GM12878 (cell line): ENCODE results near the gene SYNGAP1. TPM values are rescaled to one million over a fixed set of nuclear protein-coding genes. Genes with fewer than 3 reads are reported as not detected.
A peak's percentile ranks its signal among the peaks of the same experiment; 100 is the strongest.

Experiments
- ATAC-seq: fragments of 200-7000 bp; cut with Tn5 transposase; 3 replicates; pipeline ENCODE4 v1.9.1; 2020; ENCODE audit warnings: mild to moderate bottlenecking, moderate library complexity
- BruUV-seq: library from RNA; stranded (reverse); fragments of 400-500 nt; replicated peaks from 2 replicates; lab custom pipeline; 2021; lab: Mats Ljungman, UMichigan
- CTCF ChIA-PET: fragments of 300-600 bp; sonication (Branson Sonifier 250); formaldehyde crosslinking; extraction: SDS; loops from one replicate; lab custom pipeline; 2021; ENCODE audit warnings: inconsistent platforms; lab: Yijun Ruan, JAX
- POLR2A ChIA-PET: fragments of 350-600 bp; formaldehyde crosslinking; extraction: SDS; loops from one replicate; lab custom pipeline; 2021; ENCODE audit warnings: inconsistent platforms; lab: Charles Lee
- RAD21 ChIA-PET: fragments of 300-600 bp; sonication (Branson Sonifier 250); formaldehyde crosslinking; loops from one replicate; lab custom pipeline; 2023; ENCODE audit warnings: antibody characterized with exemption; ENCODE audit not compliant: unreplicated experiment; lab: Charles Lee
- SMC1A ChIA-PET: fragments of 300-600 bp; sonication (Branson Sonifier 250); formaldehyde crosslinking; loops from one replicate; lab custom pipeline; 2023; ENCODE audit not compliant: unreplicated experiment, uncharacterized antibody; lab: Charles Lee
- DNase-seq: peaks from one replicate; pipeline ENCODE4 v3.0.0-alpha.2; 2011; ENCODE audit warnings: low read depth, low spot score
- FAIRE-seq: peaks from 3 replicates; lab custom pipeline; 2011; peaks lifted over from hg19 to GRCh38; lab: Jason Lieb, UNC
- H2AFZ ChIP-seq: 2 replicates; pipeline ENCODE4 v1.6.0; 2011; ENCODE audit warnings: low read depth, low read length, control low read depth; ENCODE audit not compliant: control insufficient read depth
- H3K27ac ChIP-seq: 2 replicates; pipeline ENCODE4 v1.5.1; 2011; ENCODE audit warnings: control low read depth; ENCODE audit not compliant: control insufficient read depth, insufficient read depth
- H3K27me3 ChIP-seq, 2 experiments: replicated peaks in 1 of 2; 2 replicates each; pipeline versions ENCODE4 v1.6.0 to v1.6.1; 2011; ENCODE audit warnings: low read length in 1 of 2; ENCODE audit not compliant: control insufficient read depth in 2 of 2, insufficient read depth in 2 of 2
- H3K36me3 ChIP-seq, 2 experiments: 2 replicates each; pipeline ENCODE4 v1.5.1; 2011; ENCODE audit warnings: low read length in 1 of 2; ENCODE audit not compliant: control insufficient read depth in 2 of 2, insufficient read depth in 2 of 2
- H3K4me1 ChIP-seq: 2 replicates; pipeline ENCODE4 v1.6.1; 2011; ENCODE audit warnings: mild to moderate bottlenecking, low read length, moderate library complexity, mixed read lengths; ENCODE audit not compliant: control insufficient read depth, insufficient read depth
- H3K4me2 ChIP-seq: 2 replicates; pipeline ENCODE4 v1.6.0; 2011; ENCODE audit warnings: control low read depth; ENCODE audit not compliant: control insufficient read depth, insufficient read depth
- H3K4me3 ChIP-seq: fragments of 200-600 bp; sonication (generic); 2 replicates; pipeline ENCODE4 v1.5.1; 2016
- H3K79me2 ChIP-seq: 2 replicates; pipeline ENCODE4 v1.6.0; 2011; ENCODE audit warnings: low read length; ENCODE audit not compliant: control insufficient read depth, insufficient read depth
- H3K9ac ChIP-seq: 2 replicates; pipeline ENCODE4 v1.8.0; 2011; ENCODE audit warnings: low read length, control low read depth, mixed read lengths; ENCODE audit not compliant: control insufficient read depth, insufficient read depth
- H3K9me3 ChIP-seq: replicated peaks from 3 replicates; pipeline ENCODE4 v1.5.1; 2011; ENCODE audit warnings: mild to moderate bottlenecking, low read length; ENCODE audit not compliant: control insufficient read depth, insufficient read depth
- H4K20me1 ChIP-seq: 2 replicates; pipeline ENCODE4 v1.6.0; 2011; ENCODE audit not compliant: control insufficient read depth, insufficient read depth
- WGBS: methylation state at CpG from one replicate; pipeline ENCODE4 v1.1.6; 2016; ENCODE audit warnings: low lambda C conversion rate; ENCODE audit not compliant: insufficient replicate concordance, insufficient coverage; ENCODE audit errors: missing lambda C conversion rate; 5-methylcytosine and 5-hydroxymethylcytosine counted together
- in situ Hi-C: fragments of 300-500 bp; cut with MboI; formaldehyde crosslinking; loops from 9 replicates; pipeline ENCODE4 v1.14.3; 2018; ENCODE audit warnings: mixed read lengths
- intact Hi-C: fragments of 100-400 bp; cut with micrococcal nuclease; formaldehyde crosslinking; loops from one replicate; pipeline ENCODE4 v1.14.2; 2022; ENCODE audit not compliant: unreplicated experiment
- polyA plus RNA-seq, 11 experiments: library from polyadenylated mRNA; depleted of rRNA in 4 of 11; unstranded in 6 of 11; stranded (reverse) in 5 of 11; fragments of >200 nt; fragmentation: Nextera tagmentation in 4 of 11; fragmentation: Illumina TruSeq in 1 of 11; extraction: Ambion mirVana in 4 of 11; extraction: Trizol in 1 of 11; gene quantifications; 1 replicate in 1 of 11; 2 replicates in 10 of 11; pipeline versions ENCODE4 v1.2.1 to v1.2.3, GENCODE V29; 2011 to 2016; ENCODE audit warnings: inconsistent platforms in 2 of 11, missing spikeins in 2 of 11, low read depth in 1 of 11
- total RNA-seq, 4 experiments: library from RNA; depleted of rRNA in 3 of 4; stranded (reverse); fragments of >200 nt in 3 of 4; fragmentation: Illumina TruSeq in 1 of 4; extraction: Trizol in 1 of 4; gene quantifications; 2 replicates each; pipeline versions ENCODE4 v1.2.1 to v1.2.3, GENCODE V29; 2013 to 2021
- TF ChIP-seq, protein P1 (sequence below): IDR thresholded peaks from 2 replicates; pipeline ENCODE4 v1.6.1; 2011; ENCODE audit warnings: borderline replicate concordance, low read depth, mild to moderate bottlenecking, moderate library complexity, low read length; ENCODE audit not compliant: insufficient read depth, poor library complexity, severe bottlenecking
- TF ChIP-seq, protein P2 (sequence below): fragments of 450-650 bp; IDR thresholded peaks from 2 replicates; pipeline ENCODE4 v1.6.1; 2016; ENCODE audit warnings: mild to moderate bottlenecking, moderate library complexity, borderline replicate concordance

The SYNGAP1 gene
- total and polyA plus RNA-seq, 10 of the 15 experiments (the other 5 are each of a cell fraction or from before 2014, with no cell fraction given), result 0.05 to 9.2 (median 1.2) TPM

DNA sequence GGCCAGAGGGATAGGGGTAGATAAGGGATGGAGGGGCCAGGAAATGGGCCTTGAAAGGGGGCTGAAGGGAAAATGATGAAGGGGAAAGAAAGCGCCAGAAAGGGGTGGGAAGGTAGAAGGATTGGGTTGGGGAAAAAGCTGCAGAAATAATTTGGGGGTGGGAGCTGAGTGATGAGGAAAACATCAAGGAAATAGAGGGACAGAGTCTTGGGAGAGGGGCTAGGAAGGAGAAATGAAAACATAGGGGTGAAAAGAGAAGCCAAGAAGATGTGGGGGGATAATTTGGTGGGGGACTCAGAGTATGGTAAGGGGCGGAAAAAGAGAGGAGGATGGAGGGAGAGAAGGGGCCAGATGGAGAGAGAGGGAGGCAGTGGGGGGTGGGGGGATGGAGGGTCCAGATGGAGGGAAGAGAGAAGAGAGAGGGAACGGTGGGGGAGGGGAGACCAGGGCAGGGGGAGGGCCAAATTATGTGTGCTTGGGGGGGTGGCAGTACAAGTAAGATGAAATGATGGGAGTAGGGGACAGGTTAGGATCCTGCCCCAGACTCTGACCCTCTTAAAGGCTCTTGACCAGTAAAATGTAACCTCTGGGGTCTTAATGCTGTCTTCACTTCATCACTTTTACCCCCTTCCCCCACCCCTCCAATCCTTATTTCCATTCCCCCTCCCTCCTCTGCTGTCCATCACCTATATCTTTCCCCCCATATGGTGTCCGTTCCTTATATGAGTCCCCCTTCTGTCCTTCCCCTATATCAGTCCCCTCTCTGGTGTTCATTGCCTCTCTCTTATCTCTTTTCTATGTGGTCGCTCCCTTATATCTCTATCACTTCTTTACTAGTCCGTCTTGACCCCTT lies 852 bp downstream of the SYNGAP1 start:
- no peak for ATAC-seq
- no peak overlapping the region for H3K9ac ChIP-seq
- peaks cover 18% of the 10 kb centered on the region for H3K79me2 ChIP-seq
- no TSS peak for BruUV-seq
- no peaks in the 10 kb centered on the region for H3K9me3 ChIP-seq
- H2AFZ ChIP-seq, result no peak overlapping the region
- no peak overlapping the region for H3K4me2 ChIP-seq
- ChIA-PET POLR2A (interaction anchor here (1.5 kb wide), 1 partner anchor 10 kb away, joined by 3 read pairs; no protein-coding TSS in a partner anchor), RAD21 (no interaction called here), SMC1A (no interaction called here), CTCF (no interaction called here)
- TF ChIP-seq, protein P1, sequence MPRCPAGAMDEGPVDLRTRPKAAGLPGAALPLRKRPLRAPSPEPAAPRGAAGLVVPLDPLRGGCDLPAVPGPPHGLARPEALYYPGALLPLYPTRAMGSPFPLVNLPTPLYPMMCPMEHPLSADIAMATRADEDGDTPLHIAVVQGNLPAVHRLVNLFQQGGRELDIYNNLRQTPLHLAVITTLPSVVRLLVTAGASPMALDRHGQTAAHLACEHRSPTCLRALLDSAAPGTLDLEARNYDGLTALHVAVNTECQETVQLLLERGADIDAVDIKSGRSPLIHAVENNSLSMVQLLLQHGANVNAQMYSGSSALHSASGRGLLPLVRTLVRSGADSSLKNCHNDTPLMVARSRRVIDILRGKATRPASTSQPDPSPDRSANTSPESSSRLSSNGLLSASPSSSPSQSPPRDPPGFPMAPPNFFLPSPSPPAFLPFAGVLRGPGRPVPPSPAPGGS, result no peak
- TF ChIP-seq, protein P2, sequence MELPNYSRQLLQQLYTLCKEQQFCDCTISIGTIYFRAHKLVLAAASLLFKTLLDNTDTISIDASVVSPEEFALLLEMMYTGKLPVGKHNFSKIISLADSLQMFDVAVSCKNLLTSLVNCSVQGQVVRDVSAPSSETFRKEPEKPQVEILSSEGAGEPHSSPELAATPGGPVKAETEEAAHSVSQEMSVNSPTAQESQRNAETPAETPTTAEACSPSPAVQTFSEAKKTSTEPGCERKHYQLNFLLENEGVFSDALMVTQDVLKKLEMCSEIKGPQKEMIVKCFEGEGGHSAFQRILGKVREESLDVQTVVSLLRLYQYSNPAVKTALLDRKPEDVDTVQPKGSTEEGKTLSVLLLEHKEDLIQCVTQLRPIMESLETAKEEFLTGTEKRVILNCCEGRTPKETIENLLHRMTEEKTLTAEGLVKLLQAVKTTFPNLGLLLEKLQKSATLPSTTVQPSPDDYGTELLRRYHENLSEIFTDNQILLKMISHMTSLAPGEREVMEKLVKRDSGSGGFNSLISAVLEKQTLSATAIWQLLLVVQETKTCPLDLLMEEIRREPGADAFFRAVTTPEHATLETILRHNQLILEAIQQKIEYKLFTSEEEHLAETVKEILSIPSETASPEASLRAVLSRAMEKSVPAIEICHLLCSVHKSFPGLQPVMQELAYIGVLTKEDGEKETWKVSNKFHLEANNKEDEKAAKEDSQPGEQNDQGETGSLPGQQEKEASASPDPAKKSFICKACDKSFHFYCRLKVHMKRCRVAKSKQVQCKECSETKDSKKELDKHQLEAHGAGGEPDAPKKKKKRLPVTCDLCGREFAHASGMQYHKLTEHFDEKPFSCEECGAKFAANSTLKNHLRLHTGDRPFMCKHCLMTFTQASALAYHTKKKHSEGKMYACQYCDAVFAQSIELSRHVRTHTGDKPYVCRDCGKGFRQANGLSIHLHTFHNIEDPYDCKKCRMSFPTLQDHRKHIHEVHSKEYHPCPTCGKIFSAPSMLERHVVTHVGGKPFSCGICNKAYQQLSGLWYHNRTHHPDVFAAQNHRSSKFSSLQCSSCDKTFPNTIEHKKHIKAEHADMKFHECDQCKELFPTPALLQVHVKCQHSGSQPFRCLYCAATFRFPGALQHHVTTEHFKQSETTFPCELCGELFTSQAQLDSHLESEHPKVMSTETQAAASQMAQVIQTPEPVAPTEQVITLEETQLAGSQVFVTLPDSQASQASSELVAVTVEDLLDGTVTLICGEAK, result peak; percentile 44; the same call in 1 of the 2 replicates
- 93% methylated on average over 3 of the region's 6 CpGs for WGBS
- in situ Hi-C loops (no loop called here), intact Hi-C loops (no loop called here)
- no peaks in the 10 kb centered on the region for H3K36me3 ChIP-seq
- no peak overlapping the region for H3K4me3 ChIP-seq
- no peak for DNase-seq
- H4K20me1 ChIP-seq, result no peaks in the 10 kb centered on the region
- peaks cover 25% of the 10 kb centered on the region for H3K4me1 ChIP-seq
- FAIRE-seq, result no peak
- no peak overlapping the region for H3K27ac ChIP-seq
- H3K27me3 ChIP-seq, result no peaks in the 10 kb centered on the region; a peak in 2 of 4 replicates
